Small intestine (tissue), 16 donors: ENCODE measurements around the gene KDM5B. TPM values are rescaled to one million over a fixed set of nuclear protein-coding genes. Genes with fewer than 3 reads are reported as not detected.
A peak's percentile ranks its signal among the peaks of the same experiment; 100 is the strongest.

Experiments used
- DNase-seq, 2 donors: peaks; one replicate each; pipeline versions ENCODE4 v3.0.0 to v3.0.0-alpha.2; 2013
- FAIRE-seq: peaks from 2 replicates; lab custom pipeline; 2012; peaks lifted over from hg19 to GRCh38; lab: Jason Lieb, UNC
- H3K27ac ChIP-seq, 3 donors: one replicate each; pipeline ENCODE4 v1.5.1; 2013; ENCODE audit warnings: low read length in 2 of 3, mild to moderate bottlenecking in 2 of 3, control low read depth in 1 of 3, inconsistent platforms in 1 of 3, low read depth in 1 of 3, moderate library complexity in 1 of 3
- H3K27me3 ChIP-seq, 3 donors: one replicate each; pipeline ENCODE4 v1.6.1; 2013; ENCODE audit warnings: low read length in 3 of 3, inconsistent platforms in 1 of 3; ENCODE audit not compliant: control insufficient read depth in 3 of 3, insufficient read depth in 3 of 3
- H3K36me3 ChIP-seq, 3 donors: one replicate each; pipeline ENCODE4 v1.6.1; 2013; ENCODE audit warnings: low read length in 3 of 3, inconsistent platforms in 1 of 3, low read depth in 1 of 3, mild to moderate bottlenecking in 1 of 3, moderate library complexity in 1 of 3; ENCODE audit not compliant: control insufficient read depth in 3 of 3, insufficient read depth in 2 of 3
- H3K4me1 ChIP-seq, 3 donors: one replicate each; pipeline ENCODE4 v1.6.1; 2013; ENCODE audit warnings: low read length in 2 of 3, inconsistent platforms in 1 of 3, low read depth in 1 of 3, mild to moderate bottlenecking in 1 of 3, moderate library complexity in 1 of 3; ENCODE audit not compliant: control insufficient read depth in 3 of 3, insufficient read depth in 2 of 3
- H3K4me3 ChIP-seq, 3 donors: one replicate each; pipeline ENCODE4 v1.5.1; 2013; ENCODE audit warnings: low read length in 3 of 3, control low read depth in 1 of 3, inconsistent platforms in 1 of 3, low read depth in 1 of 3, mild to moderate bottlenecking in 1 of 3, moderate library complexity in 1 of 3
- H3K9me3 ChIP-seq, 2 donors: one replicate each; pipeline ENCODE4 v1.6.1; 2013; ENCODE audit warnings: low read depth in 1 of 2, low read length in 1 of 2; ENCODE audit not compliant: control insufficient read depth in 2 of 2, insufficient read depth in 1 of 2
- WGBS, 3 donors: extraction: QIAGEN DNeasy Blood & Tissue Kit; methylation state at CpG; one replicate each; pipeline ENCODE4 v1.1.7; 2013; 5-methylcytosine and 5-hydroxymethylcytosine counted together
- long read RNA-seq, 10 donors: transcript quantifications; one replicate each; lab custom pipeline, GENCODE V29; 2026
- polyA plus RNA-seq, 4 donors: library from polyadenylated mRNA; stranded (reverse) in 3 of 4; unstranded in 1 of 4; fragments of 200-250 nt in 3 of 4; fragments of 120-200 nt in 1 of 4; gene quantifications; one replicate each; pipeline versions ENCODE4 v1.2.1 to v1.2.3, GENCODE V29; 2013
- donor health status: healthy with polysubstance abuse.
- donor health status: control.
- donor health status: control.
- donor health status: Bipolar disorder and iron deficiency.
- donor health status: healthy.

KDM5B gene
- 10 to 100 TPM in 1 of 4 donors, 1 to 10 TPM in 3; 5.7 to 39.5 (median 9.1) TPM for polyA plus RNA-seq
- long read RNA-seq, donor 1, result 0 reads
- long read RNA-seq, donor 2, full-length matches to known transcripts, result 3 of 3 reads
- long read RNA-seq, donor 2, partial matches to known transcripts, result 0 of 3 reads
- long read RNA-seq, donor 2, other reads (novel, unspliced or antisense), result 0 of 3 reads
- long read RNA-seq, donor 3, transcript KDM5B-229 (1 exons, 3,141 nt), result major isoform, 15 of 21 reads
- long read RNA-seq, donor 3, partial matches to known transcripts, result 0 of 21 reads
- long read RNA-seq, donor 3, other reads (novel, unspliced or antisense), result 0 of 21 reads
- long read RNA-seq, donor 4, partial matches to known transcripts, result 0 of 3 reads
- long read RNA-seq, donor 4, other reads (novel, unspliced or antisense), result 0 of 3 reads
- long read RNA-seq, donor 5, partial matches to known transcripts, result 0 of 2 reads
- long read RNA-seq, donor 5, other reads (novel, unspliced or antisense), result 0 of 2 reads
- long read RNA-seq, donor 6, full-length matches to known transcripts, result 8 of 8 reads
- long read RNA-seq, donor 6, partial matches to known transcripts, result 0 of 8 reads
- long read RNA-seq, donor 6, other reads (novel, unspliced or antisense), result 0 of 8 reads
- long read RNA-seq, donor 7, result 0 reads
- long read RNA-seq, donor 8, partial matches to known transcripts, result 0 of 3 reads
- long read RNA-seq, donor 8, other reads (novel, unspliced or antisense), result 0 of 3 reads
- long read RNA-seq, donor 9, partial matches to known transcripts, result 0 of 2 reads
- long read RNA-seq, donor 9, other reads (novel, unspliced or antisense), result 0 of 2 reads
- long read RNA-seq, donor 10, full-length matches to known transcripts, result 20 of 30 reads
- long read RNA-seq, donor 10, partial matches to known transcripts, result 10 of 30 reads
- long read RNA-seq, donor 10, other reads (novel, unspliced or antisense), result 0 of 30 reads

DNA sequence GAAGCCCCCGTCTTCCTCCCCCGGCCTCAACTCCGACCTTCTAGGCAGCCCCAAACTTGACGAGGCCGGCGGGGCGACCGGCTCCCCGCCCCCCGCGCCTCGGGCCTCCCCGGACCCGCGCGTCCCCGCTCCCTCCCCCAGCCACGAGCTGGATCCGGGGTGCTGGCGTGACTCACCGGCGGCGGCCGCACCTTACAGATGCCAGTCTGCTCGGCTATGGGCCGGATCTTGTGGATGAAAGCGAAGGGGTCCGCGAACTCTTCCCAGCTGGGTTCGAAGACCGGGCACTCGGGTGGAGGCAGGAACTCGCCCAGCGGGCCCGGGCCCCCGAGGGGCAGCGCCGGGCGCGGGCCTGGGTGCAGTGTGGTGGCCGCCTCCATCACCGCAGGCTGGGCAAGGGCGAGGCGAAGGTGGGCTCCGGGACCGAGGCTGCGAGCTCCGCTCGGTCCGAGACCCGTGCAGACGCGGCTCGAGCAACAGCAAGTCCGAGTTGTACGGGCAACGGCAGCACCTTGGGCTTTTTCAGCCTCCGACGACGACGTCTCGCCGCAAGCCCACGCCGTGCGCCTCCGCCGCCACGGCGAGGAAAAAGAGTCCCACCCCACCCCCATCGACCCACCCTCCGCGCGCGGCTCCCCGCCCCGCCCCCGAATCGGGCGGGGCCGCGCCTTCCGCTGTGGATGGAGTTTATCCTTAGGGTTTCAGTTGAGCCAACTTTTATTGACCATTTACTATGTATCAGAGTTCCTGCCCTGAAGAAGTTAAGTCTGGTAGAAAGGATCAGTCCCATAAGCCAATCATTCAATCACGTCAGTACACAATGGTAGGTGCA, at the start of gene KDM5B:
Gene KDM5B, minus strand, starts transcription at position 496 of the 832 bp plus-strand sequence. Its CDS starts 116 bp downstream, at position 380.
- Histone ChIP-seq H3K4me3 (peak within 1 kb of the TSS; percentile 59 to 92 (median 70)), H3K36me3 (no peaks in the 10 kb centered on the region), H3K9me3 (no peaks in the 10 kb centered on the region), H3K27me3 (peaks cover 0 to 17% (median 0%) of the 10 kb centered on the region in 3 donors), H3K27ac (peak within 1 kb of the TSS; percentile 80 to 82 (median 81)), H3K4me1 (peaks cover 0 to 29% (median 4%) of the 10 kb centered on the region in 3 donors)
- peak; percentile 64 to 86 for DNase-seq
- 0 to 1% (median 0%) methylated on average over 66 to 84 of the region's 84 CpGs for WGBS, 3 donors
- FAIRE-seq, result no peak

- 11 to 44% (median 34%) methylated on average over 4 of the region's 4 CpGs for WGBS, 3 donors
- Histone ChIP-seq H3K27me3 (no peaks in the 10 kb centered on the region), H3K27ac (peak overlapping the region in 2 of 3 donors; percentile 0 to 70), H3K4me1 (peaks cover 0 to 38% (median 4%) of the 10 kb centered on the region in 3 donors), H3K4me3 (no peak overlapping the region), H3K36me3 (peaks cover 0 to 27% (median 0%) of the 10 kb centered on the region in 3 donors), H3K9me3 (no peaks in the 10 kb centered on the region)
- FAIRE-seq (no peak), DNase-seq (peak; percentile 85 to 87)
Measured at GRCh38 chr1:202857136-202857610, 49.0 kb upstream of the KDM5B start.

DNA sequence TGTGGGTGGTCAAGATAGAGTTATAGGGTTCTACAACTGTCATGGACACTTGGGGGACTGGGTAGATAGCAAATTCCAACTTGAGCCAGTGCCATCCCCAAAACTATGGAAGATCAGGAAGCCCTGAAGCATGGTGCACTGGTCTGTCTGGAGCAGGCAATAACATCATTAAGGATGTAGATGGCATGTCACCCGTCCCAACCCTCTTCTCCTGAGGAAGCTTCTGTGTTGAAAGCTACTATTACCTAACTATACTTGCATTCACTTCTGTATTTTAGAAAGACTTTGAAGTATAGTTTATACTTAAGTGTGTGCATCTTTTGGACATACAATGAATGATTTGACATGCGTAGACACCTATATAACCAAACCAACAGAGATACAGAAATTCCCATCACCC, 47.8 kb upstream of the KDM5B start:
- no peak for DNase-seq
- FAIRE-seq, result no peak
- H3K9me3 ChIP-seq, result no peaks in the 10 kb centered on the region
- peaks cover 0 to 38% (median 4%) of the 10 kb centered on the region in 3 donors for H3K4me1 ChIP-seq
- H3K4me3 ChIP-seq, result no peak overlapping the region
- H3K27ac ChIP-seq, result no peak overlapping the region
- H3K27me3 ChIP-seq, result no peaks in the 10 kb centered on the region
- H3K36me3 ChIP-seq, result peaks cover 0 to 30% (median 0%) of the 10 kb centered on the region in 3 donors
- WGBS, 3 donors, result 93 to 96% (median 95%) methylated on average over 2 of the region's 2 CpGs

GRCh38 chr1:202854787-202855186, 46.6 kb upstream of the KDM5B start:
- no peaks in the 10 kb centered on the region for H3K27me3 ChIP-seq
- H3K4me1 ChIP-seq, result peaks cover 0 to 30% (median 1%) of the 10 kb centered on the region in 3 donors
- no peak overlapping the region for H3K27ac ChIP-seq
- FAIRE-seq (no peak), DNase-seq (no peak)
- 71 to 81% (median 74%) methylated on average over 8 of the region's 8 CpGs for WGBS, 3 donors
- no peaks in the 10 kb centered on the region for H3K9me3 ChIP-seq
- no peak overlapping the region for H3K4me3 ChIP-seq
- H3K36me3 ChIP-seq, result peaks cover 0 to 30% (median 0%) of the 10 kb centered on the region in 3 donors

DNA sequence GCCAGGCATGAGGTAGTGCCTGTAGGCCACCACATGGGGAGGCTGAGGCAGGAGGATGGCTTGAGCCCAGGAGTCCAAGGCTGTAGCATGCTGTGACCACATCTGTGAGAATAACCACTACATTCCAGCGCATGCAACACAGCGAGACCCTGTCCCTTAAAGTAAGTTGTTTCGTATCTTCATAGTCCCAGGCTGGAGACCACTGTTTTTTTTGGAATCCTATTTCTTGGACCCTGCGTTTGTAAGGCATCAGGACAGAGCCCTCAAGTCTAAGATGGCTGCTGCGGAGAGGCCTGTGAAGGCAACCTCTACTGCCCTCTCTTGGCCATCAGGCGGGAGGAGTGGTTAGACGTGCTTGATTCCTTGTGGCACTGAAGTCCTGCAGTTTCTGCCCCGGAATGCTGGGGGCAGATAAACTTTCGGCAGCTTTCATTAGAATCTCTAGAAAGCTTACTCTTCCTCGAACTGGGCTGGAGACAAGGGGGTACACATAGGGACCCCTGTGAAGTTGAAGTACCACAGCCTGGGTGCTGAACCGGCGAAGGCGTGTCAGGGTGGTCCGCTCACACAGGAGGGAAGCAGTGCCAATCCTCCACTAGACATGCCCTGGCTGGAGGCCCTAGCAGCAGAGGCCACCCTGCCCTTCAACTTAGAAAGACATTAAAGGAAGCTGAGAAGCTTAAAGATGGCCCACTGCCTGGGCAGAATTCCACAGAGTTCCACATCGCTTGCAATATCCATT, 44.1 kb upstream of the KDM5B start:
- peaks cover 0 to 8% (median 0%) of the 10 kb centered on the region in 3 donors for H3K4me1 ChIP-seq
- H3K9me3 ChIP-seq, result no peaks in the 10 kb centered on the region
- no peak overlapping the region for H3K4me3 ChIP-seq
- no peak for FAIRE-seq
- peaks cover 0 to 24% (median 0%) of the 10 kb centered on the region in 3 donors for H3K36me3 ChIP-seq
- DNase-seq, result peak; percentile 44 to 47
- no peak overlapping the region for H3K27ac ChIP-seq
- no peaks in the 10 kb centered on the region for H3K27me3 ChIP-seq
- WGBS, 3 donors, result 70 to 74% (median 70%) methylated on average over 15 of the region's 15 CpGs

DNA sequence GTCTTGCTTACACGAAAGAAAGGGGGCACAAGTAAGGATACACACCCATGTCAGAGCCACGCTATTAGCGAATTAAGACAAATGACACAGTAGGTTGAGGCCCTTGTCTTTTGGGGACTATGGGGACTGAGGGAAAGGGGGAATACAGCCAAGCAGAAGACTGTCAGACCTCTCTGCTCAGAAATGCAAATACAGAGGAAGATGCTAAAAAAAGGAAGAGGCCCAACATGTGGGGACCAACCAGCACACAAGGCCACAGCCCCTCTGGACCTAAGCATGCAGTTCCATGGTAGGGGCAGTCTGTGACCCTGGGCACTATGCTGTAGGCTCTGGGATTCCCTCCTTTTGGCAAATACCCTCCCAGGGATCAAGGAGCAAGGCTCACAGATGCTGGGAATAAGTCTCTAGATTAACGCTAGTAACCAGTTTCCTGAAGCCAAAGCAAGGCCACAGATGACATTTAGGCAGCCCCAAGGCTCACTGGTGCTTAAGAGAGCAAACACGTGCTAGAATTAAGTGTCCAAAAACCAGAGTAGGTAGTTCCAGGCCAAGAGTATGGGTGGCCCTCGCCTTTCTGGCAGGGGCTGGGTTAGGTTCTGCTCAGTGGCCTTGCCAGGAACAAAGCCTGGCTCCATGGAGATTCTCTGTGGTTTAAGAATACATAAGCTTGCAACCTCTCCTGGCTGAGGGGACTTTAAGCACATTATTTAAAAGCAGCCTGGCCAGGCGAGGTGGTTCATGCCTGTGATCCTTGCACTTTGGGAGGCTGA, 42.6 kb upstream of the KDM5B start:
- DNase-seq (no peak), FAIRE-seq (no peak)
- Histone ChIP-seq H3K27me3 (no peaks in the 10 kb centered on the region), H3K4me1 (no peaks in the 10 kb centered on the region), H3K4me3 (no peak overlapping the region), H3K9me3 (no peaks in the 10 kb centered on the region), H3K27ac (no peak overlapping the region), H3K36me3 (peaks cover 0 to 21% (median 0%) of the 10 kb centered on the region in 3 donors)
- WGBS, 3 donors, result 86 to 90% (median 89%) methylated on average over 7 of the region's 7 CpGs

GRCh38 chr1:202848191-202848542, 39.9 kb upstream of the KDM5B start:
- 39 to 44% (median 41%) methylated on average over 2 of the region's 2 CpGs for WGBS, 3 donors
- no peaks in the 10 kb centered on the region for H3K9me3 ChIP-seq
- H3K36me3 ChIP-seq, result peaks cover 0 to 10% (median 0%) of the 10 kb centered on the region in 3 donors
- no peaks in the 10 kb centered on the region for H3K4me1 ChIP-seq
- no peaks in the 10 kb centered on the region for H3K27me3 ChIP-seq
- H3K4me3 ChIP-seq, result no peak overlapping the region
- DNase-seq (no peak), FAIRE-seq (no peak)
- no peak overlapping the region for H3K27ac ChIP-seq
